SU-DHL-6 (cell line): ENCODE results near the gene MUC5B.
"Not testable (repeated sequence)": the region's sequence is repeated elsewhere in the genome, so short reads cannot be mapped to it uniquely, and the experiment has no call there.

Source experiments
- H2AFZ ChIP-seq: fragments of 200-600 bp; sonication (generic); 2 replicates; pipeline ENCODE4 v1.6.1; 2014; ENCODE audit warnings: low read depth, mild to moderate bottlenecking, moderate library complexity, mixed read lengths, antibody characterized with exemption, low read length; ENCODE audit not compliant: severe bottlenecking
- H3F3A ChIP-seq: fragments of 200-600 bp; shearing (Covaris generic); 2 replicates; pipeline ENCODE4 v1.6.0; 2016; ENCODE audit warnings: antibody characterized with exemption, mild to moderate bottlenecking; ENCODE audit not compliant: insufficient read depth
- H3K27ac ChIP-seq: fragments of 200-600 bp; sonication (generic); 2 replicates; pipeline ENCODE4 v1.5.1; 2016; ENCODE audit warnings: low read depth, mild to moderate bottlenecking, low read length, moderate library complexity, mixed read lengths
- H3K27me3 ChIP-seq: fragments of 200-600 bp; sonication (generic), shearing (Covaris generic); 2 replicates; pipeline ENCODE4 v1.6.0; 2014; ENCODE audit warnings: mild to moderate bottlenecking, low read length
- H3K36me3 ChIP-seq: fragments of 200-600 bp; sonication (generic); 2 replicates; pipeline ENCODE4 v1.6.1; 2014; ENCODE audit warnings: mild to moderate bottlenecking, low read length, mixed read lengths
- H3K4me2 ChIP-seq: fragments of 300-600, 200-600 bp; shearing (Covaris generic), sonication (generic); 2 replicates; pipeline ENCODE4 v1.6.0; 2014; ENCODE audit warnings: low read length, low read depth, mild to moderate bottlenecking; ENCODE audit not compliant: poor library complexity, severe bottlenecking
- H3K4me3 ChIP-seq: fragments of 200-600 bp; sonication (generic); 2 replicates; pipeline ENCODE4 v1.5.1; 2014; ENCODE audit warnings: antibody characterized with exemption, low read length, mild to moderate bottlenecking, mixed read lengths; ENCODE audit not compliant: insufficient read depth, poor library complexity, severe bottlenecking
- H3K79me2 ChIP-seq: fragments of 200-600 bp; sonication (generic); 2 replicates; pipeline ENCODE4 v1.6.1; 2014; ENCODE audit warnings: mild to moderate bottlenecking, low read length, moderate library complexity; ENCODE audit not compliant: insufficient read depth
- H3K9ac ChIP-seq: fragments of 200-600 bp; sonication (generic); 2 replicates; pipeline ENCODE4 v1.7.0; 2014; ENCODE audit warnings: mild to moderate bottlenecking, low read length
- H3K9me2 ChIP-seq: fragments of 200-600 bp; sonication (generic); replicated peaks from 2 replicates; pipeline ENCODE4 v1.6.1; 2014; ENCODE audit warnings: low read length; ENCODE audit not compliant: insufficient read depth
- H3K9me3 ChIP-seq: fragments of 200-600 bp; sonication (generic); 2 replicates; pipeline ENCODE4 v1.6.1; 2014; ENCODE audit warnings: low read length, mixed read lengths; ENCODE audit not compliant: insufficient read depth
- H4K20me1 ChIP-seq: fragments of 200-600 bp; sonication (generic); 2 replicates; pipeline ENCODE4 v1.6.1; 2014; ENCODE audit warnings: low read depth, mild to moderate bottlenecking, antibody characterized with exemption, low read length, moderate library complexity, mixed read lengths
- EZH2phosphoT487 ChIP-seq: fragments of 200-600 bp; sonication (generic), shearing (Covaris generic); conservative IDR thresholded peaks from 2 replicates; pipeline ENCODE4 v1.6.1; 2018; ENCODE audit warnings: mild to moderate bottlenecking, antibody characterized with exemption, low read length, moderate library complexity, mixed read lengths
- TF ChIP-seq, protein P1 (sequence below): fragments of 200-600 bp; sonication (generic); IDR thresholded peaks from one replicate; pipeline ENCODE4 v1.5.1; 2017; ENCODE audit warnings: antibody characterized with exemption, mild to moderate bottlenecking, low read length, moderate library complexity; ENCODE audit not compliant: insufficient read depth, poor library complexity, severe bottlenecking

MUC5B gene

DNA sequence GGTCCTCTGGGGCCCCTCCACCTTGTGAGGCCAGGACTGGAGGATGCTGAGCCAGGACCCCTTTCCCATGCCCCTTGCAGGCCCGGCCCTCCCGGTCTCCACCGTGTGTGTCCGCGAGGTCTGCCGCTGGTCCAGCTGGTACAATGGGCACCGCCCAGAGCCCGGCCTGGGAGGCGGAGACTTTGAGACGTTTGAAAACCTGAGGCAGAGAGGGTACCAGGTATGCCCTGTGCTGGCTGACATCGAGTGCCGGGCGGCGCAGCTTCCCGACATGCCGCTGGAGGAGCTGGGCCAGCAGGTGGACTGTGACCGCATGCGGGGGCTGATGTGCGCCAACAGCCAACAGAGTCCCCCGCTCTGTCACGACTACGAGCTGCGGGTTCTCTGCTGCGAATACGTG, 17.9 kb downstream of the MUC5B start:
- TF ChIP-seq EZH2phosphoT487 = no peak
- TF ChIP-seq, protein P1, sequence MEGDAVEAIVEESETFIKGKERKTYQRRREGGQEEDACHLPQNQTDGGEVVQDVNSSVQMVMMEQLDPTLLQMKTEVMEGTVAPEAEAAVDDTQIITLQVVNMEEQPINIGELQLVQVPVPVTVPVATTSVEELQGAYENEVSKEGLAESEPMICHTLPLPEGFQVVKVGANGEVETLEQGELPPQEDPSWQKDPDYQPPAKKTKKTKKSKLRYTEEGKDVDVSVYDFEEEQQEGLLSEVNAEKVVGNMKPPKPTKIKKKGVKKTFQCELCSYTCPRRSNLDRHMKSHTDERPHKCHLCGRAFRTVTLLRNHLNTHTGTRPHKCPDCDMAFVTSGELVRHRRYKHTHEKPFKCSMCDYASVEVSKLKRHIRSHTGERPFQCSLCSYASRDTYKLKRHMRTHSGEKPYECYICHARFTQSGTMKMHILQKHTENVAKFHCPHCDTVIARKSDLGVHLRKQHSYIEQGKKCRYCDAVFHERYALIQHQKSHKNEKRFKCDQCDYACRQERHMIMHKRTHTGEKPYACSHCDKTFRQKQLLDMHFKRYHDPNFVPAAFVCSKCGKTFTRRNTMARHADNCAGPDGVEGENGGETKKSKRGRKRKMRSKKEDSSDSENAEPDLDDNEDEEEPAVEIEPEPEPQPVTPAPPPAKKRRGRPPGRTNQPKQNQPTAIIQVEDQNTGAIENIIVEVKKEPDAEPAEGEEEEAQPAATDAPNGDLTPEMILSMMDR = no peak
- no peak overlapping the region for H2AFZ ChIP-seq
- no peaks in the 10 kb centered on the region for H3K36me3 ChIP-seq
- H3K27ac ChIP-seq = no peak overlapping the region
- no peak overlapping the region for H3K4me2 ChIP-seq
- no peaks in the 10 kb centered on the region for H3K9me3 ChIP-seq
- H3K4me3 ChIP-seq = no peak overlapping the region
- no peaks in the 10 kb centered on the region for H3K27me3 ChIP-seq
- no peaks in the 10 kb centered on the region for H3K79me2 ChIP-seq
- H3F3A ChIP-seq = no peaks in the 10 kb centered on the region
- H3K9me2 ChIP-seq = no peaks in the 10 kb centered on the region
- H3K9ac ChIP-seq = no peak overlapping the region
- H4K20me1 ChIP-seq = no peaks in the 10 kb centered on the region

DNA sequence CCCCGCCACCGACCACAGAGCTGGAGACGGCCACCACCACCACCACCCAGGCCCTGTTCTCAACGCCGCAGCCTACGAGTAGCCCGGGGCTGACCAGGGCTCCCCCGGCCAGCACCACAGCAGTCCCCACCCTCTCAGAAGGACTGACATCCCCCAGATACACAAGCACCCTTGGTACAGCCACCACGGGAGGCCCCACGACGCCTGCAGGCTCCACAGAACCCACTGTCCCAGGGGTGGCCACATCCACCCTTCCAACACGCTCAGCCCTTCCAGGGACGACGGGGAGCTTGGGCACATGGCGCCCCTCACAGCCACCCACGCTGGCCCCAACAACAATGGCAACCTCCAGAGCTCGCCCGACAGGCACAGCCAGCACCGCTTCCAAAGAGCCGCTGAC, 18.8 kb downstream of the MUC5B start:
- Histone ChIP-seq H3K4me3 (no peak overlapping the region), H3K27me3 (no peaks in the 10 kb centered on the region), H3K36me3 (no peaks in the 10 kb centered on the region), H3F3A (no peaks in the 10 kb centered on the region), H3K79me2 (no peaks in the 10 kb centered on the region), H3K4me2 (no peak overlapping the region), H3K27ac (no peak overlapping the region), H2AFZ (no peak overlapping the region), H3K9me3 (no peaks in the 10 kb centered on the region), H3K9ac (no peak overlapping the region), H3K9me2 (no peaks in the 10 kb centered on the region), H4K20me1 (no peaks in the 10 kb centered on the region)
- TF ChIP-seq, protein P1 = no peak
- TF ChIP-seq EZH2phosphoT487 = no peak

DNA sequence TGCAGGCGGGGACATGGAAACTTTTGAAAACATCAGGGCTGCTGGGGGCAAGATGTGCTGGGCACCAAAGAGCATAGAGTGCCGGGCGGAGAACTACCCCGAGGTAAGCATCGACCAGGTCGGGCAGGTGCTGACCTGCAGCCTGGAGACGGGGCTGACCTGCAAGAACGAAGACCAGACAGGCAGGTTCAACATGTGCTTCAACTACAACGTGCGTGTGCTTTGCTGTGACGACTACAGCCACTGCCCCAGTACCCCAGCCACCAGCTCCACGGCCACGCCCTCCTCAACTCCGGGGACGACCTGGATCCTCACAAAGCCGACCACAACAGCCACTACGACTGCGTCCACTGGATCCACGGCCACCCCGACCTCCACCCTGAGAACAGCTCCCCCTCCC, 19.4 kb downstream of the MUC5B start:
- Histone ChIP-seq H3K9me2 (no peaks in the 10 kb centered on the region), H2AFZ (no peak overlapping the region), H3K9ac (no peak overlapping the region), H3K4me3 (no peak overlapping the region), H3K27ac (no peak overlapping the region), H3K36me3 (no peaks in the 10 kb centered on the region), H3K9me3 (no peaks in the 10 kb centered on the region), H3F3A (no peaks in the 10 kb centered on the region), H3K4me2 (no peak overlapping the region), H3K79me2 (no peaks in the 10 kb centered on the region), H3K27me3 (no peaks in the 10 kb centered on the region), H4K20me1 (no peaks in the 10 kb centered on the region)
- TF ChIP-seq, protein P1 = no peak
- no peak for TF ChIP-seq EZH2phosphoT487

DNA sequence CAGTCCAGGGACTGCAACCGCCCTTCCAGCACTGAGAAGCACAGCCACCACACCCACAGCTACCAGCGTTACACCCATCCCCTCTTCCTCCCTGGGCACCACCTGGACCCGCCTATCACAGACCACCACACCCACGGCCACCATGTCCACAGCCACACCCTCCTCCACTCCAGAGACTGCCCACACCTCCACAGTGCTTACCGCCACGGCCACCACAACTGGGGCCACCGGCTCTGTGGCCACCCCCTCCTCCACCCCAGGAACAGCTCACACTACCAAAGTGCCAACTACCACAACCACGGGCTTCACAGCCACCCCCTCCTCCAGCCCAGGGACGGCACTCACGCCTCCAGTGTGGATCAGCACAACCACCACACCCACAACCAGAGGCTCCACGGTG, 19.9 kb downstream of the MUC5B start:
- not testable (repeated sequence) for H3K4me2 ChIP-seq, H3K9me3 ChIP-seq, H3K27ac ChIP-seq, H3K9me2 ChIP-seq, H3K4me3 ChIP-seq, H3F3A ChIP-seq, H3K36me3 ChIP-seq, H3K9ac ChIP-seq, H2AFZ ChIP-seq, H3K27me3 ChIP-seq, H4K20me1 ChIP-seq, H3K79me2 ChIP-seq

DNA sequence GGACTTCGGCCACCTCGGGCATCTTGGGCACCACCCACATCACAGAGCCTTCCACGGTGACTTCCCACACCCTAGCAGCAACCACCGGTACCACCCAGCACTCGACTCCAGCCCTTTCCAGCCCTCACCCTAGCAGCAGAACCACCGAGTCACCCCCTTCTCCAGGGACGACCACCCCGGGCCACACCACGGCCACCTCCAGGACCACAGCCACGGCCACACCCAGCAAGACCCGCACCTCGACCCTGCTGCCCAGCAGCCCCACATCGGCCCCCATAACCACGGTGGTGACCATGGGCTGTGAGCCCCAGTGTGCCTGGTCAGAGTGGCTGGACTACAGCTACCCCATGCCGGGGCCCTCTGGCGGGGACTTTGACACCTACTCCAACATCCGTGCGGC, 20.7 kb downstream of the MUC5B start:
- not testable (repeated sequence) for H3K27me3 ChIP-seq, H3K9ac ChIP-seq, H3K9me3 ChIP-seq, H3K79me2 ChIP-seq, H3K4me3 ChIP-seq, H3K36me3 ChIP-seq, H3F3A ChIP-seq, H3K9me2 ChIP-seq, H3K4me2 ChIP-seq, H2AFZ ChIP-seq, H3K27ac ChIP-seq, H4K20me1 ChIP-seq

DNA sequence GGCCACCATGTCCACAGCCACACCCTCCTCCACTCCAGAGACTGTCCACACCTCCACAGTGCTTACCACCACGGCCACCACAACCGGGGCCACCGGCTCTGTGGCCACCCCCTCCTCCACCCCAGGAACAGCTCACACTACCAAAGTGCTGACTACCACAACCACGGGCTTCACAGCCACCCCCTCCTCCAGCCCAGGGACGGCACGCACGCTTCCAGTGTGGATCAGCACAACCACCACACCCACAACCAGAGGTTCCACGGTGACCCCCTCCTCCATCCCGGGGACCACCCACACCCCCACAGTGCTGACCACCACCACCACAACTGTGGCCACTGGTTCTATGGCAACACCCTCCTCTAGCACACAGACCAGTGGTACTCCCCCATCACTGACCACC, 21.7 kb downstream of the MUC5B start:
- not testable (repeated sequence) for H4K20me1 ChIP-seq, H3K9me2 ChIP-seq, H3K27ac ChIP-seq, H3K27me3 ChIP-seq, H3K9ac ChIP-seq, H3K4me2 ChIP-seq, H2AFZ ChIP-seq, H3K79me2 ChIP-seq, H3K36me3 ChIP-seq, H3K9me3 ChIP-seq, H3K4me3 ChIP-seq, H3F3A ChIP-seq
